NCI-H526 (cell line): ENCODE data around the gene C16orf92.

Source experiments
- DNase-seq, 2 experiments: peaks; one replicate each; lab custom pipeline; 2025; lab: John Stamatoyannopoulos, UW

Gene C16orf92

DNA sequence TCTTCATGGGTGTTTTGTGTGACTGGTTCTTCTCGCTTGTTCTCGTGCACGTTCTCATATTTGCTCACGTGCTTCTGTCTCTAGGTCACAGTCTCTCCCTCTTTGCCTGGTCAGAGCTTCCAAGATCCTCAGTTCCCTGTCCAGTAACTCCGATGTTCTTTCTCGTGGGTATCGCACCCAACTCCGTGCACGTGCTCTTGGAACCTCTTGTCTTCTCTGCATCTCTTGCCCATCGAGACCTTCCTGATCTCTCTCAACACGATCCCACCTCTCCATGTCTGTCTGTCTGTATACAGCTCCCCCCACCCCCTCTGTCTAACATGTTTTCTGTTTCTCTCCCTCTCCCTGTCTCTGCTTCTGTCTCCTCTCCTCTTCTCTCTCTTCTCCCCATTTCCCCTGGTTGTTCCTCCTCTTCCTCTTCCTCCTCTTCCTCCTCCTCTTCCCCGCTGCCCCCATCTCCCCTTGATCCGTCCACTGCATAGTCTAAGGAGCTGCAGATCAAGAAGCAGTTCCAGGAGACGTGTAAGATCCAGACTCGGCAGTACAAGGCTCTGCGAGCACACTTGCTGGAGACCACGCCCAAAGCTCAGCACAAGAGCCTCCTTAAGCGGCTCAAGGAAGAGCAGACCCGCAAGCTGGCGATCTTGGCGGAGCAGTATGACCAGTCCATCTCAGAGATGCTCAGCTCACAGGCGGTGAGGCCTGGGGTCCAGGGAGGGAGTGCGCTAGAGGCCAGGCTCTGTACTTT lies 33.7 kb upstream of the C16orf92 start:
- no peak for DNase-seq

DNA sequence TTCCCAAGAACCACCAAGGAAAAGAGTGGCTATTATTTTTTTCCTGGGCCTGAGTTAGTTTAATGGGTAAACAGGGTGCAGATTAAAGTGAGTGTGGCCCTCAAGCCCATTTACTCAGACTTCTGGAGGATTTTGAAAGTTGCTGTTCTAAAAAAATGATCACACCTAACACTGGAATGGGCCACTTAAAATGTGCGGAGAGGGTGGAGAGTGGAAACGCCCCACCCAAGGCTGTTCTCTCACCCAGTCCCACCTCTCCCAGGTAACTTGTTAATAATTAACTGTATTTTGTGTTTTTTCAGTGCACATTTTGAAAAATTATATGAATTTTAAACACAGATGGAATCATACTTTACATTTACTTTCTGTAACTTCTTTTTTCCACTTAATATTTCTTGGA lies 33.0 kb upstream of the C16orf92 start:
- no peak for DNase-seq

GRCh38 chr16:29990883-29991570 lies 32.0 kb upstream of the C16orf92 start:
- DNase-seq = no peak

- no peak for DNase-seq
Observed at GRCh38 chr16:29991571-29991904, 31.5 kb upstream of the C16orf92 start.

DNA sequence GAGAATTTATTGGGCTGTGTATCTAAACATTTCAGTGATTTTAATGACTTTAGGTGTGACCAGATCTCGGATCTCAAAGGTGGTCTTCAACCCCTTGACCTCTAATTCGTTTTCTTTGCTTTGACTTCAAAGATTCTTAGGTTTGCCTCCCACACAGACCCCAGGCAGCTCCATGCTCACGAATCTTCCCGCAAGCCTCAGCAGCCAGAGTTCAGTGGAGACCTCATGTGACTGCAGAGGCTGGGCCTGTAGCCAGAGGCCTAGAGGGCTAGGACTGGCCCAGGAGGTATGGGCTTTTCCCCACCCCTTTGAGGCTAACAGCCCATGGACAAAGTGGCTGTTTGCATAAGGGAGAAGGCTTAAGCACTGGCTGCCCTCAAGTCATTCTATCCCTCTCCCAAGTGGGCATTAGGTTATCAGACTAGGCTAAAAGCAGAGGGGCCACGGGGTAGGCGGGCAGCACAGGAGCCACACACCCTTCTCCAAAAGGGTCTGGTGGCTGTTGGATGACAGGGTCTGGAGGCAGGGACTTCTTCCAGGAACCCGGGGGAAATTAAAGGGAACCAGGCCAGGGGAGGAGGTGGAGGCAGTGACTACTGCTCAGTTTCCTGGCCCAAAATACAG lies 30.5 kb upstream of the C16orf92 start:
- no peak for DNase-seq

DNA sequence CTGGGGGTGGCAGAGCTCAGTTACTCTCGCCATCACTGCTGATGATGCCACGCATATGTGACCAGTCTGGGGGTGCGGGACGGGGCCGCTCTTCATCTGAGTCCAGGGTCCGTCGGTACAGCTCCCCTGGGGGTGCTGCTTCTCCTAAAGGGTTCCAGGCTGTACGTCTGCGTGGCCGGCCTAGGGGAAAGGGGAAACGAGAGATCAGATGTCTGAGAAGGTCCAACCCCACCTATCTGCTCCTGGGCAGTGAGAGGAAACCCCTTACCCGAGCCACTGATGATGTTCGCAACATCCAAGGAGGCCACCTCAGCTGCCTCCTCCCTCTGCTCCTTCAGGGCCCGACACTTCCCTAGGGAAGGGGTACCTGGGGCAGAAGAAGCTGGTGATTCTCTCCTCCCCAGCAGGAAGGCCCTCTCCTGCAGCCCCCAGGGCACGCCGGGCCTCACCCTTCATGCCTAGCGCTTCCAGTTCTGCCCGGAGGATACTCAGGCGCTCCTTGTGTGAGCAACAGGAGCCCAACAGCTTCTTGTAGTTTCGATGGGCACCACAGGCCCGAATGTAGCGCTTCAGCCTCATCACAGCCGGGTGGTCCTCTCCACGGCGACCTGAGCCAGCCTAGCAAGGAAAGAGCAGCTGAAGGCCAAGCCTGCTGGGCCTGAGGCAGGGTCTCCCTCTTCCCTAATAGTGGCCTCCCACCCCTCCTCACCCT lies 29.7 kb upstream of the C16orf92 start:
- no peak for DNase-seq

DNA sequence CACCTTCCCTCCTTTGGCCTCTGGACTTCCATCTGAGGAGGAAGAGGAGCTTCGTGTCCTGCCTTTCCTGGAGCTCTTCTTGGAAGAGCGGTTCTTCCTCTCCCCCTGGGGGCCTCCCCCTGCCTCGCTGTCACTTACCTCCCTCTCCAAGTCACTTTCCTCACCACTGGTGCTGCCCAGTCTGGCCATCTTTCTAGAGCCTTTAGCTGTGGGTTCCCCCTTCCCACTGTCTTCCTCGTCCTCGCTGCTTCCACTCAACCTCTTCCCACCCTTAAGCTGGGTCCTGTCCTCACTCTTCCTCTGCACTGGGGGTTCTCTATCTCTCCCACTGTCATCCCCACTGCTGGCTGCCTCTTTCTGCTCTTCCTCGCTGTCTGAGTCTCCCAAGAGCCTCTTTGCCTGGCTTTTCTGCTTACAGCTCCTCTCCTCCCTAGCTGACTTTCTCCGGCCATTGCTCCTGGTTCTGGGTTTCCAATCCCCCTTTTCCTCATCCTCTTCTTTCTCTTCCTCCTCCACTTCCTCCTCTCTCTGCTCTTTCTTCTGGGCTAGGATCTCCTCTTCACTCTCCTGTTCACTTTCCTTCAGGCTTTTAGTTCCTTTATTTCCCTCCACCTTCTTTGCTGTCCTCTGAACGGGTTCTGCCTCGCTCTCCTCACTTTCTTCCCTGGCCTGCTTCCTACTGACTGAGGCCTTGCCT lies 28.9 kb upstream of the C16orf92 start:
- no peak for DNase-seq

DNA sequence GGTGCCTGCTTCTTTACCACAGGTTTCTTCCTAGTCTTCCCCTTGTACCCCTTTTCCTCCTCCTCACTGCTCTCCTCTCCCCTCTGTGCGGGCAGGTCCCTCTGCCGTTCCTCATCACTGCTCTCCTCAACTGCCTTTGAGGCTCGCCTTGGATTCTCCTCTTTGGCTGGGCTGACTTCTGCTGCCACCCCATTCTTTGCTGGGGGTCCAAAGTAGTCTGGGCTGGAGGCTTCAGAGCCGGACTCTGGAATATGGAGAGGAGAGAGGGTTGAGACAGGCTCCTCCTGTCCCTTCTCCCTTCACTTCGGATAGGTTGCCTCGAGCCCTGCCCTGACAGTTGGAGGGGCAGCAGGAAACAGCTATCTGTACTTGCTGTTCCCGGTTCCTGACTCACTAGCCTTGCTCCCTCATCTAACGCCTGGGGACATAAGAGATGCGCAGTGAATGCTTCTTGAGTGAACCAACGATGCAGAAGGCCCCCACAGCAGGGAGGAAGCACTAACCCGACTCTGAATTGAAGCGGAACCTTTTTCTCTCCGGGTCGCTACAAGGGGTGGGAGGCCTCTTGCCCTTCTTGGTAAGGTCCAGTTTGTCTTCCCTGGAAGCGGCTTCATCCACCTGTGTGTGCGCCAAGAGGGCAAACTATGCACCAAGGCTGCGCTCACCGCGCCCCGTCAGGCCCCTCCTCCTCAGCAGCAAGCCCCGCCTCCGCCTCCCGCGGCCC lies 28.2 kb upstream of the C16orf92 start:
- peak in 1 of 2 experiments; percentile 64 for DNase-seq

GRCh38 chr16:29995324-29995910 lies 27.6 kb upstream of the C16orf92 start, which contains the start of gene HIRIP3:
HIRIP3 (minus strand) TSS chr16:29995617; CDS start chr16:29995605, 12 bp downstream.
- peak; percentile 76 to 89 for DNase-seq

DNA sequence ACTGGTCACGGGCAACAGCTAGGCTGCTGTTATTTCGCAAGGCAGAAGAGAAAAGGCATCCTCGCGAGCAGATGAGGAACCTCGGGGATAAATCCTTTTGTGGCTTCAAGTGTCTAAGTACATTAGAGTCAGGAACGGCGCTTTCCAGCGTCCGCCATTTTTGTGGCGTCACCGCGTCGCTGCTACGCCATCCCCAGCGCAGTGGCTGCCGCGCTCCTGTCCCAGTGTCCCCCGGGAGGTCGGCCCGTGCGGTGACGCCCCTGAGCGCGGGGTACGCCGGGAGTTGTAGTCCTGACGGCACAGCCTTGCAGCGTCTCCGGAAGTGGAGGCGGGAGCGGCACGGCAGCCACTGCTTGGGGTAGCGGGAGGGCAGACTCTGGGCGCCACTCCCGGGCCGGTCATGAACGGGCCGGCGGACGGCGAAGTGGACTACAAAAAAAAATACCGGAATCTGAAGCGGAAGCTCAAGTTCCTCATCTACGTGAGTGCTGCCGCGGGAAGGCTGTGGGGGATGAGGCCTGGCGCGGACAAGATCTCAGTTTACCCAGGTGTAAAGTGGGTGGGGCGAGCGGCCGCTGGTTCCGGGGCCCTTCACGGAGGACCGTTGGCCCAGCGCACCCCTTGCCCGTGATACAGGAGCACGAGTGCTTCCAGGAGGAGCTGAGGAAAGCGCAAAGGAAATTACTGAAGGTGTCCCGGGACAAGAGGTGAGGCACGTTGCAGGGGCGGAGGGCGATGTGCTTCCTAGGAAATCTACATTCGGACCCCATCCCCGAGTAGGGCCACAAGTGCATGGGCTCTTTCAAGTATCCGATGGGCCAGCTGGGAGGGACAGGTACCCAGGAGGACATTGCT lies 26.9 kb upstream of the C16orf92 start, which contains the start of gene INO80E:
Gene INO80E (plus strand): TSS at position 331 of the 855 bp plus-strand sequence. CDS start 70 bp downstream, at position 401.
- DNase-seq = peak; percentile 89 to 98

DNA sequence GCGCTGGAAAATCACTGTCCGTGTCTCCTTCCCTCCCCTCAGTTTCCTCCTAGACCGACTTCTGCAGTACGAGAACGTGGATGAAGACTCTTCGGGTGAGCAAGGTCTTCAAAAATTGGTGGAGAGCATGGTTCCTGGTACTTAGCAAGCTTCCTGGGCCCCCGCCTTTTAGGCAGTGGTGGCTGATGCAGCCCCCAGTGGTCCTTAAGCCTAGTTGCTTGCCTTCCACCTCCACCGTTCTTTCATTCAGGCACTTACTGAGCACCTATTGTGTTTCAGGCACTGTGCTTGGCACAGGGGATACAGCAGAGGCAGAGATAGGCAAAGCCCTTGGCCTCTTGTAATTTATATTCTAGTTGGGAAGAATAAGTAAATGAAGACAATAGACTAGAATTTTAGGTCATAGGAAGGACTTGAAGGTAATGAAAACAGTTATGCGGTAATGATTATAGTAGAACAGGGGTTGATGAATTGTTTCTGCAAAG lies 26.2 kb upstream of the C16orf92 start:
- DNase-seq = no peak

GRCh38 chr16:29999605-30000004 lies 23.4 kb upstream of the C16orf92 start:
- DNase-seq = no peak

DNA sequence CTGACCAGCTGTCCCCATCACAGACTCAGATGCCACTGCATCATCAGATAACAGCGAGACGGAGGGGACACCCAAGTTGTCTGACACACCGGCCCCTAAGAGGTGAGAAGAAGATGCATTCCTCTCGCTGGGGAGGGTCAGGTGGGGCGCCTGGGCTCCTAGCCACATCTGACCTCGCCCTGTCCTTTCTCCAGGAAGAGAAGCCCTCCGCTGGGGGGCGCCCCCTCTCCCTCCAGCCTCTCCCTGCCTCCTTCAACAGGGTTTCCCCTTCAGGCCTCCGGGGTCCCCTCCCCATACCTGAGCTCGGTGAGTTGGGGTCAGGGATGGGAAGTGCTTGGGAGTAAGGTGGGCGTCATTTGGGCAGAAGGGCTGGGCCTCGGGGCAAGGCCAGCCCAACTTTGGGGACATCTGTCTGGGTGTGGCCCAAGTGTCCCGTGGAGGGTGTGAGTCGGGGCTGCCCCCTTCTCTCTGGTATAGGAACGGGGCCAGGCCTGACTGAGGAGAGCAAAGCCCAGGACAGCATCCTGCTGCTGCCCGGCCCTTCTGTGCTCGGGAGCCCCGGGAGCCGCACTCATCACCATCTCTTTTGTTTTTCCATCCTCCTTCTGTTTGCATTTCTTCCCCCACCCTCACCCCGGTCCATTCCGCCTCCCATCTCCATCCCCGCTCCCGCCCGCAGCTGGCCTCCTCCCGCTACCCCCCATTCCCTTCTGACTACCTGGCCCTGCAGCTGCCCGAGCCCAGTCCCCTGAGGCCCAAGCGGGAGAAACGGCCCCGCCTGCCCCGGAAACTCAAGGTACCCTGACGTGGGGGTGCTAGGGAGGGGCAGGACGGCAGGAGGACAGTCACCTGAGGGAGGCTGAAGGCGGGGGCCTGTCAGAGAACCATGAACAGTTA lies 22.0 kb upstream of the C16orf92 start:
- peak in 1 of 2 experiments; percentile 55 for DNase-seq

GRCh38 chr16:30002614-30003346 lies 20.2 kb upstream of the C16orf92 start:
- no peak for DNase-seq

DNA sequence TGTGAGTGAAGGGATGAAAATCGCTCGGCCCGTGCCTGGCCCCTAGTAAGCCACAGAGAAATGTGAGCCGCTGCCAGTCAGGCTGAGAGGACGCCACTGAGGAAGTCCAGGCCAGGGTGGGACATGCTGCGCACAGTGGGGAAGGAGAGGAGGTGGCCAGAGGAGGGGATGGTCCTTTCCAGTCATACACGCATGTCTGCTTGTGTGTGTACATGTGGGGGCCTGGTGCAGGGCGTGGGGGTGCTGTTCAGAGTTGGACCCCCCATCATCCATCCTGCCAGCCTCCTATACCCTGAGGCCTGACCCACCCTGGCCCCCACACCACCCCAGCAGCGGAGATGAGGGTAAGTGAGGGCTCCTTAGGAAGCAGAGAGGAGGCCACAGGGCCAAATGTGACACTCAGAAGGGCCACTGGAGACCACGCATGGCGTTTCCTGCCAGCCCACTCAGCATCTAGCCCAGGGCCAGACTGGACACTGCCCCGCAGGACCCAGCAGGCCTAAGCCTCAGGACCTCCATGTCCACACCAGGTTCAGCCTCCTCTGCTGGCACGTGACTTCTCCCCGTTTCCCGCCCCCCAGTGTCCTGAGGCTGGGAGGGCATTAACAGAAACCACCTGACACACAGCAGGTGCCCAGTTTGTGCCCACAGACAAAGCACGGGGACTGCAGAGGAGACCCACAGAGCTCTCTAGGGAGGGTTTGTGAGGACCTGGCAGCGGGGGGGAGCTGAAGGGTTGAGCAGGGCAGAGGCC lies 19.2 kb upstream of the C16orf92 start:
- DNase-seq = no peak

- DNase-seq = peak in 1 of 2 experiments; percentile 79
Observed at GRCh38 chr16:30004424-30004776, 18.6 kb upstream of the C16orf92 start.

- peak; percentile 40 to 84 for DNase-seq
Observed at GRCh38 chr16:30004811-30005242, 18.2 kb upstream of the C16orf92 start.
